Heart right ventricle (tissue), 16 donors: ENCODE measurements around the gene RPL28. TPM values are rescaled to one million over a fixed set of nuclear protein-coding genes. Genes with fewer than 3 reads are reported as not detected.

ENCODE experiments used
- ATAC-seq, 8 donors: fragments of 200-7000 bp; cut with Tn5 transposase; one replicate each; pipeline ENCODE4 v1.9.1; 2020; ENCODE audit warnings: mild to moderate bottlenecking in 8 of 8, moderate library complexity in 8 of 8, moderate number of reproducible peaks in 1 of 8
- DNase-seq, 2 donors: peaks; one replicate each; pipeline ENCODE4 v3.0.0-alpha.2; 2020
- H3K27ac ChIP-seq, 10 donors: fragments of 200-600 bp; sonication (generic) in 2 of 10; one replicate each; pipeline versions ENCODE4 v1.5.0 to v1.8.0; 2020 to 2022; ENCODE audit warnings: mild to moderate bottlenecking in 3 of 10
- H3K27me3 ChIP-seq, 7 donors: fragments of 200-600 bp; one replicate each; pipeline ENCODE4 v1.8.0; 2021 to 2022; ENCODE audit warnings: mild to moderate bottlenecking in 2 of 7
- H3K36me3 ChIP-seq, 9 donors: fragments of 200-600 bp; sonication (generic) in 1 of 9; one replicate each; pipeline versions ENCODE4 v1.5.0 to v1.8.0; 2020 to 2022; ENCODE audit warnings: mild to moderate bottlenecking in 2 of 9
- H3K4me1 ChIP-seq, 9 donors: fragments of 200-600 bp; sonication (generic) in 1 of 9; one replicate each; pipeline versions ENCODE4 v1.5.0 to v1.8.0; 2020 to 2022; ENCODE audit warnings: mild to moderate bottlenecking in 4 of 9
- H3K4me3 ChIP-seq, 10 donors: fragments of 200-600 bp; sonication (generic) in 2 of 10; one replicate each; pipeline versions ENCODE4 v1.5.0 to v1.8.0; 2020 to 2022; ENCODE audit warnings: mild to moderate bottlenecking in 7 of 10, moderate library complexity in 2 of 10
- H3K9me3 ChIP-seq, 11 donors: fragments of 200-600 bp in 10 of 11; sonication (generic) in 2 of 11; one replicate each; pipeline versions ENCODE4 v1.5.0 to v1.8.0; 2013 to 2022; ENCODE audit warnings: mild to moderate bottlenecking in 2 of 11, control low read depth in 1 of 11, moderate library complexity in 1 of 11
- CTCF ChIP-seq, 9 donors: fragments of 200-600 bp; sonication (generic) in 2 of 9; IDR thresholded peaks; one replicate each; pipeline versions ENCODE4 v1.5.0 to v1.8.0; 2021 to 2022; ENCODE audit warnings: antibody characterized with exemption in 9 of 9, mild to moderate bottlenecking in 5 of 9, moderate library complexity in 1 of 9
- WGBS, 2 donors: extraction: QIAGEN DNeasy Blood & Tissue Kit; methylation state at CpG; one replicate each; pipeline ENCODE4 v1.1.7; 2013; ENCODE audit warnings: inconsistent platforms in 1 of 2; 5-methylcytosine and 5-hydroxymethylcytosine counted together
- intact Hi-C, 10 donors: fragments of 100-400 bp; cut with DNase I; formaldehyde crosslinking; loops; one replicate each; pipeline versions ENCODE4 v1.11.1 to v1.14.2; 2022
- polyA plus RNA-seq, 2 donors: library from polyadenylated mRNA; stranded (reverse); fragments of 200-250 nt; gene quantifications; one replicate each; pipeline ENCODE4 v1.2.3, GENCODE V29; 2013
- total RNA-seq, 10 donors: library from RNA; stranded (reverse); fragmentation: NEBNext Ultra II Directional in 3 of 10; extraction: Animal tissue kit (Norgen Biotek cat#: 25700) in 3 of 10; gene quantifications; one replicate each; pipeline versions ENCODE4 v1.2.1 to v1.2.4, GENCODE V29; 2021 to 2023
- donor health status: Arrhythmogenic right ventricular cardiomyopathy.
- donor health status: ischemic (EF 13 %, LVEDD 7.1; RV severe dilation, severe dysfunction).
- donor health status: healthy with polysubstance abuse.
- donor health status: DM: no; HTN: yes; CAD: no.
- donor health status: DM: no; HTN: no; CAD: no.
- donor health status: ischemic (EF 25% LVEDD 6.9; RV normal size, moderate dysfunction).
- donor health status: ischemic (EF 25% LVEDD 5.7; RV mildly dilated, moderate dysfunction).
- donor health status: healthy.
- donor health status: DM: yes; HTN: yes; CAD: no.
- donor health status: Ischemic cardiomyopathy.
- donor health status: ischemic (EF 35%, LVEDD 5.7; RV mildly dilated, moderate dysfunction).
- donor health status: nonischemic (EF 11% LVEDD 7.7; RV severe dilation, severe dysfunction).
- donor health status: DM: yes; HTN: yes; CAD: no.
- donor health status: PGD.
- donor health status: ischemic (EF 29% LVEDD 5.4; RV normal size, mild dysfunction).
- donor health status: nonischemic (EF 23%, LVEDD 6.1; RV moderate dilation, normal function).

RPL28 gene
- total and polyA plus RNA-seq, 12 donors, result 473 to 1,617 (median 593) TPM

DNA sequence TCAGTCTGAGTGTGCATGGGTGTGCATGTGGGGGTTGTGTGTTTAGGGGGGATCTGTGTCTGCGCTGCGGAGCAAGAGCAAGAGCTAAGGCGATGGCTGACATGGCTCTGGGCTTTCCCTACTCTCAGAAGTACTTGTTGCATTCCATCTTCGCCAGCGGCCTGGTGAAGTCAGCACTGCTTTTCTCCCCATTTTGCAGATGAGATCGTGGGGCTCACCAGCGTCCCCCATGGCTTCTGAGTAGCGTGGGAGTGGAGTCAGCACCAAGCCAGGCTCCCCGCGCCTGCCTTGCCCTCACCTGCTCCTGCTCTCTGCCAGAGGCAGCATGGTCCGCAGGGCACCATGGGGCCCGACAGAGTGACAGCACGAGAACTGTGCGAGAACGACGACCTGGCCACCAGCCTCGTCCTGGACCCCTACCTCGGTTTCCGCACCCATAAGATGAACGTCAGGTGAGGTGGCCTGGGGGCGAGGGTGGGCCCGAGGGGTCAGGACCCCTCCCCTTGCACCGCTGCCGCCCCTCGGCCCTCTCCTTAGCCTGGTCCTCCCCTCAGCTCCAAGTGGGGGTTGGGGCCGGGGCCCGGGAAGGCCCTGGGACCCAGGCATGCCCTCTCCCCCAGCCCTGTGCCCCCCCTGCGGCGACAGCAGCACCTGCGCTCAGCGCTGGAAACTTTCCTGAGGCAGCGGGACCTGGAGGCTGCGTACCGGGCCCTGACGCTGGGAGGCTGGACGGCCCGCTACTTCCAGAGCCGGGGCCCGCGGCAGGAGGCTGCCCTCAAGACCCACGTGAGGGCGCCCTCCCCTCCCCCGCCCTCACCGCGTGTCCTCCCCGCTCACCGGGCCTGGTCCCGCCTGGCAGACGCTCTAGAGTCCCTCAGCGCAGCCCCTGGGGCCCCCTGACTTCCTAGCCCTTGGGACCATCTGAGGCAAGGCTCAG, 43.9 kb upstream of the RPL28 start:
- DNase-seq (no peak), ATAC-seq (no peak)
- Histone ChIP-seq H3K4me3 (peak overlapping the region in 5 of 10 donors; percentile 67 to 92 (median 75)), H3K9me3 (no peaks in the 10 kb centered on the region), H3K36me3 (peaks cover 0 to 36% (median 13%) of the 10 kb centered on the region in 9 donors), H3K4me1 (peaks cover 7 to 30% (median 21%) of the 10 kb centered on the region in 9 donors), H3K27ac (no peak overlapping the region), H3K27me3 (no peaks in the 10 kb centered on the region)
- WGBS, 2 donors, result 86 to 89% methylated on average over 48 to 50 of the region's 50 CpGs
- TF ChIP-seq CTCF (IDR thresholded peaks at IDR 0.05), result no peak
- intact Hi-C loops, result loop anchor here in 1 of 10 donors (2.0 kb wide), 1 partner anchor 41 kb away; no protein-coding TSS in a partner anchor

- Histone ChIP-seq H3K9me3 (no peaks in the 10 kb centered on the region), H3K4me3 (no peak overlapping the region), H3K36me3 (peaks cover 0 to 44% (median 15%) of the 10 kb centered on the region in 9 donors), H3K27ac (no peak overlapping the region), H3K27me3 (no peaks in the 10 kb centered on the region), H3K4me1 (peaks cover 4 to 24% (median 16%) of the 10 kb centered on the region in 9 donors)
- no peak for DNase-seq
- ATAC-seq, result no peak
- intact Hi-C loops, result no loop called here
- TF ChIP-seq CTCF (IDR thresholded peaks at IDR 0.05), result no peak
- WGBS, 2 donors, result 85 to 90% methylated on average over 9 of the region's 9 CpGs
These were observed 41.3 kb upstream of the RPL28 start for GRCh38 chr19:55344444-55344843.

DNA sequence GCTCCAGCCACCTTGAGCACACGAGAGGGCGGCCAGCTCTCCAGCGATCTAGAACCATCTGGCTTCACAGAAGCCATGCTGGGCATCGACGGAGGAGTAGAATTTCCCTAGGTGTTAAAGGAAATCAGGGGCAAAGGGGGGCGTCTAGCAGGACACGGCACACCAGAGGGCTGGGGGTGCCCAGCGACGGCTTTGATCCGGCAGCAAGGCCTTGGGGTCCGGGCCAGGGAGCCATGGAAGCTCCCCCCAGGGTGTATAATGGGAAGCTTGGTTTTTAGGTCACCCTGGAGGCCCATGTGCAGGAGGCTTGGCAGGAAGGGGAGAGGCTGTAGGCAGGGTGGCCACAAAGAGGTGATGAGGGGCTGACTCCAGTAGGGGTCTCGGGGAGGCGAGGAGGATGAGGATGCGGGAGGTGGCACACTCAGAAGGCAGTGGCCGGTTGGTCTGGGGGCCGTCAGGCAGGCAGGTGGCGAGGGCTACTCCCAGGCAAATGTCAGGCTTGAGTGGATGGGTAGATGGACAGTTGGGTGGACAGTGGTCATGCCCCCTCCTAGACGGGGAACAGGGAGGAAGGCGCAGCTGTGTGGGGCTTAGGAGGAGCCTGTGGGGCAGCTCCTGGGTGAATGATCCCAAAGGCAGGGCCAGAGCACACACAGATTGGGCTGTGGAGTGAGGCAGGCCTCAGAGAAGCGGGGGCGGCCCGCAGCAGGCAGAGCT, 40.5 kb upstream of the RPL28 start:
- Histone ChIP-seq H3K4me3 (no peak overlapping the region), H3K27ac (no peak overlapping the region), H3K9me3 (no peaks in the 10 kb centered on the region), H3K36me3 (peaks cover 0 to 44% (median 15%) of the 10 kb centered on the region in 9 donors), H3K27me3 (peaks cover 0 to 5% (median 0%) of the 10 kb centered on the region in 7 donors), H3K4me1 (peaks cover 3 to 23% (median 14%) of the 10 kb centered on the region in 9 donors)
- 88 to 90% methylated on average over 22 of the region's 22 CpGs for WGBS, 2 donors
- DNase-seq (no peak), ATAC-seq (peak in 1 of 8 donors; percentile 2)
- no peak for TF ChIP-seq CTCF (IDR thresholded peaks at IDR 0.05)
- intact Hi-C loops, result no loop called here
